Measurements from ENCODE around the gene UNC13A.

DNA sequence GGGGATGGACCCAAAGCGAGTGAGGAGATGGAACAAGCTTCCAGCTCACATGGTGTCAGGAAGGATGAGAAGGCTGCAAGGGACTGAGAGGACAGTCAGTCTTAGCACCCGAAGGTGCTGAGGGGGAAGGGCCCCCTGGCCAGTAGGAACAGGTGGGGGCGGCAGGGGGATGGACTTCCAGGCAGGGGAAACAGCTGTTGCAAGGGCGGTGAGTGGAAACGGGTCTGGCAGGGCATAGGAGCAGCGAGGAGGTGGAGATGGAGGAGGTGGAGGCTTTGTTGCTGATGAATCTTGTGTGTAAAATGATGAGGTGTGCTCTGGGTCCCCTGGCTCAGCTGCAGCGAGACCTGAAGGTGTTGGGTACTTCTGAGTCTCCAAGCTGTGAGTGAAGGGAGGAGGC lies 32.3 kb upstream of the UNC13A start:
- TF ChIP-seq, protein P1, sequence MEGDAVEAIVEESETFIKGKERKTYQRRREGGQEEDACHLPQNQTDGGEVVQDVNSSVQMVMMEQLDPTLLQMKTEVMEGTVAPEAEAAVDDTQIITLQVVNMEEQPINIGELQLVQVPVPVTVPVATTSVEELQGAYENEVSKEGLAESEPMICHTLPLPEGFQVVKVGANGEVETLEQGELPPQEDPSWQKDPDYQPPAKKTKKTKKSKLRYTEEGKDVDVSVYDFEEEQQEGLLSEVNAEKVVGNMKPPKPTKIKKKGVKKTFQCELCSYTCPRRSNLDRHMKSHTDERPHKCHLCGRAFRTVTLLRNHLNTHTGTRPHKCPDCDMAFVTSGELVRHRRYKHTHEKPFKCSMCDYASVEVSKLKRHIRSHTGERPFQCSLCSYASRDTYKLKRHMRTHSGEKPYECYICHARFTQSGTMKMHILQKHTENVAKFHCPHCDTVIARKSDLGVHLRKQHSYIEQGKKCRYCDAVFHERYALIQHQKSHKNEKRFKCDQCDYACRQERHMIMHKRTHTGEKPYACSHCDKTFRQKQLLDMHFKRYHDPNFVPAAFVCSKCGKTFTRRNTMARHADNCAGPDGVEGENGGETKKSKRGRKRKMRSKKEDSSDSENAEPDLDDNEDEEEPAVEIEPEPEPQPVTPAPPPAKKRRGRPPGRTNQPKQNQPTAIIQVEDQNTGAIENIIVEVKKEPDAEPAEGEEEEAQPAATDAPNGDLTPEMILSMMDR (IDR thresholded peaks at IDR 0.05) = no peak
- TF ChIP-seq EZH2 (IDR thresholded peaks at IDR 0.05) = no peak
